Putamen (tissue), 1 donor: ENCODE data around the gene SDHAF1.

ENCODE experiments used
- DNase-seq: peaks from one replicate; pipeline ENCODE4 v3.0.0-alpha.2; 2016; ENCODE audit warnings: low spot score

The SDHAF1 gene

DNA sequence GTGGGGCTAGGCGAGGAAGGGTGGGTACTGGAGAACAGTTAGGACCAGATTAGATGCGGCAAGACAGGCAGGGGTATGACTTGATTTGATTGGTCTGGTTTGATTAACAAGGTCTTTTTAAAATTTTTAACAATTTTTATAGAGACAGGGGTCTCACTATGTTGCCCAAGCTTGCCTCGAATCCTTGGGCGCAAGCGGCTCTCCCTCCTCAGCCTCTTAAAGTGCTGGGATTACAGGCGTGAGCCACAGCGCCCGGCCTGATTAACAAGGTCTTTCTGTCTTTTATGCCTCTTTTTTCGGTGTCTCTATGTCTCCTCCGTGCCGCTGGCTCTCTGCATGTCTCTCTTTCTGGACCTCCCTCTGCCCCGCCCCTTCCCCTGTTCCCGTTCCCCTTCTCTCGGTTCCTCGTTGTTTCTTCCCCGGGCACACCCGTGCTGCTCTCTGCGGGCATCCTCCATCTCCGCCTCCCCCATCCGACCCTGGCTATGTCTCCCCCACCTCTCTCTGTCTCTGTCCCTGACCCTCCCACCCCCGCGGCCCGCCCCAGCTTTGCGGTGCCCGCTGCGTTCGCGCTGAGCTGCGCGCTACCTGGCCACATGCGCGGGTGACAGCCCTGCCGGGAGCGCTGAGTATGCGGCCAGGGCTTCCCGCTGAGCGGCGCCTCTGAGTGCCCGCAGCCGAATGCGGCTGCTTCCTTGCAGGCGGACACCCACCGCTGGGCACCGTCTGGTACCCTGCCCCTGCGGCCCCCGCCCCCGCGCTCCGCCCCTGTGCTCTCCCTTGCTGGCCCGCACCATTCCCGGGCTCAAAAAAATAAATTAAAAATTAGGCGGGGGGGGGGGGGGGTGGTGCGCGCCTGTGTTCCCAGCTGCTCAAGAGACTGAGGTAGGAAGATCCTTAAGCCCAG is 8.1 kb upstream of the SDHAF1 start:
- no peak for DNase-seq

GRCh38 chr19:35987571-35987896 is 7.5 kb upstream of the SDHAF1 start:
- DNase-seq: no peak

DNA sequence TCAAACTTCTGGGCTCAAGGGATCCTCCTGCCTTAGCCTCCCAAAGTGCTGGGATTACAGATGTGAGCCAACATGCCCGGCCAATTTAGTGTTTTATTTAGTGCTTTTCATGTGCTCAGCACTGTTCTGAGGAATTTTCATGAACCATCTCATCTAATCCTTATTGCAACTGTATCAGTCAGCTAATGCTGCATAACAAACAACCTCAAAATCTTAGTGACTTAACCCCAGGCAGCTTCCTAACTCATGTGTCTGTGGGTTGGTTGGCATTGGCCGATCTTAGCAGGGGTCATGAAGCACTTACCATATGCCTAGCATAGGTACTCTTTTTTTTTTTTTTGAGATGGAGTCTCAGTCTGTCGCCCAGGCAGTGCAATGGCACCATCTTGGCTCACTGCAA is 6.2 kb upstream of the SDHAF1 start:
- no peak for DNase-seq

- no peak for DNase-seq
Observed at GRCh38 chr19:35990156-35990555, 4.8 kb upstream of the SDHAF1 start.

- no peak for DNase-seq
Observed at GRCh38 chr19:35990771-35991730, 3.9 kb upstream of the SDHAF1 start.

- no peak for DNase-seq
Observed at GRCh38 chr19:35991731-35992450, 3.1 kb upstream of the SDHAF1 start.

DNA sequence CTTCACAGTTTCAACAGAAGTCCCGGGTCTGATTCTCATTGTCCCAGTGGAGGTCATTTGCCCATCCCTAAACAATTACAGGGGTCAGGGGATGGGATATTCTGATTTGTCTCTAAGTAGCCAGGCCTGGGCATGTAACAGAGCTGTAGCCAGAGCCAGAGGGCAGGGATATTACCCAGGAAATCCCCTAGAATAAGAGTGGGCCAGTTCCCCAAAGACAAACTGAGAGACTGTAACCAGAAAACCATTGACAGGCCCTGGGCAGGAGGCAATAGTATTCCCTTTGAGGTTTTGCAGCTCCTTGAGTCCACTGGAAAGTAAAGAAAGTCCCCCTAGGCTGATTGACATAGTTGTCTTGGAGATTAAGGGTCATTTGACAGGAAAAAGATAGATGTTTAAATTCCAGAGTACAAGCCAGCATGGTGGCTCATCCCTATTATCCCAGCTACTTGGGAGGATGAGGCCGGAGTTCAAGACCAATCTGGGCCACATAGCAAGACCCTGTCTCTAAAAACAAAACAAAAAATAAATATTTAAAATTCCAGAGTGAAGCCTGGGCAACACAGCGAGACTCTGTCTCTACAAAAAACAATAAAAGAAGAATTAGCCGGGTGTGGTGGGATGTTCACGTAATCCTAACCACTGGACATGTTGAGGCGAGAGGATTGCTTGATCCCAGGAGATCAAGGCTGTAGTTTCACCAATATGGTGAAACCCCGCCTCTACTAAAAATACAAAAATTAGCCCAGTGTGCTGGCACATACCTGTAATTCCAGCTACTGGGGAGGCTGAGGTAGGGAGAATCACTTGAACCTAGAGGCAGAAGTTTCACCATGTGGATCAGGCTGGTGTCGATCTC is 1.9 kb upstream of the SDHAF1 start:
- no peak for DNase-seq

DNA sequence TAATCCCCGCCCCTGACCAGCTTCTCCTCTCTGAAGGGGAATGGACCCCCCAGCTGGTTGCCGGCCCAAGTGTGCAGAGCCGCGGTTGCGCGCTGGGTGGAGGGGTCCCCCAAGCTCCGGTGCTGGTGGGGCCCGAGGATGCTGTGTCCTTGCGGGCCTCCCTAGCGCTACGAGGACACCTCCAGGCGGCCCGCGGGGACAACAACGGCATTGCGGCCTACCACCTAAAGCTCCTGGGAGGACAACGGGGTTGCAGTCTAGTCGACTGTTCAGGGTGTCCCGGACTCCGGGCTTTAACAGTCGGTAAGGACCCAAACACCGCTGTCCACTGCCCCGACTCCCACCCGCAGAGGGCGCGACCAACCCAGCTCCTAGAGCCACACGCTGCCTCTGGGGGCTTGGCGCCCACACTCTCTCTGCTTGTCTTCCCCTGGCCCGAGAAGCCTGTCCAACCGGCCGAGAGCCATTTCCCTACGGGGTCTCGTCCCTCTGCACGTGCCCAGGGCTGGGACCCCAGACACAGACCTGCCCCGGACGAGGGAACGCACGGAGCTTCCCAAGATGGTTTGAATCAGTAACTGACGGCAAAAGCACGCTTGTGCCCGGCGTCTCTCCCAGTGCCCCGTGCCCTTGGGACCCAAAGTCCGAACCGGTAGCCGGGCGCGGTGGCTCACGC is 927 bp upstream of the SDHAF1 start:
- no peak for DNase-seq

DNA sequence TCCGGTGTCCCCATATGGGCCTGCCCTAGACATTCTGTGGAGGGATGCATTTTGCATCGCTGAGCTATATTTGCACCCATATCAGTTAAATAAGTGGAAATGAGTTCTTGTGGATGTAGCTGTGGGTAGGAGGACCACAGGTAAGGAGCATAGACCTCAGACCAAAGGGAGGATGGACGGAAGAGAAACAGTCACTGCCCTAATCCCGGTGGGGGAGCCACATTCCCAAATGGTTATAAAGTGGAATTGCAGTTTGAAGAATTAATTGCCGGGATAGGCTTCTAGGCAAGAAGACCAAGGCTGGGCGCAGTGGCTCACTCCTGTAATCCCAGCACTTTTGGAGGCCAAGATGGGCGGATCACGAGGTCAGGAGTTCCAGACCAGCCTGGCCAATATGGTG is 1.8 kb downstream of the SDHAF1 start:
- DNase-seq: no peak

DNA sequence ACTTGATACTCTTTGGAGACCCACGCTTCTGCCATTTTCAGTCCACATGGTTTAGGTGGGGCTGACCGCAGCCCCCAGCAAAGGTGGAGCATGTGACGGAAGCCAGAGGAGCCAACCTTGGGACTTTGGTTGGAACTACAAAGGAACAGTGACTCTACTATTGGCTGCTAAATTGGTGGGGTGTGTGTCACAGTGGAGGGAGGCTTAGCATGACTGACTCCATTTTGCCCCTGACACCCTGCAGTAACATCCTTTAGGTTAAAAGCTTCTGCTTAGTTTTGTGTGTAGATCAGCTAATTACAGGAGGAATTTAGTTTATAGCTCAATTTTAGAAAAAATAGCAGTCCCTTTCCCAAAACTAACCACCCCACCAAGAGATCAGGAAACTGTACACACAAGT is 6.6 kb downstream of the SDHAF1 start:
- DNase-seq: no peak

- DNase-seq: no peak
Observed at GRCh38 chr19:36003284-36003683, 8.3 kb downstream of the SDHAF1 start.

DNA sequence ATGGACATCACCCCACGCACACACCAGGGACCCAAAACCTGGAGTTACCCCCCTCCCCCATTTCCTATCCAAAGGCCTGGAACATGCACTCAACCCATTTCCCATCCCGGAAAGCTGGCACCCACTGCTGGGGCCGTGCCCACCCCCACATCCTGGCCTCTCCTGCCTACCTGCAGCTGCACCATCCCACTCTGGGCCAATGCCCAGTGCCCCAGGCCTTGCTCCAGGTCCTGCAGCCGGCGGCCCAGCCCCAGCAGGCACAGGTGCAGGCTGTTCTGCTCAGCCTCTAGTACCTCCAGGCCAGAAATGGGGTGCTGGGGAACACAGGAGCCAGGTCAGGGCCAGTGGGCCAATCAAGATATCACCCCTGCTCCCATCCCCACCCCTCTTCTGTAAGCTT is 12.0 kb downstream of the SDHAF1 start:
- DNase-seq: no peak

DNA sequence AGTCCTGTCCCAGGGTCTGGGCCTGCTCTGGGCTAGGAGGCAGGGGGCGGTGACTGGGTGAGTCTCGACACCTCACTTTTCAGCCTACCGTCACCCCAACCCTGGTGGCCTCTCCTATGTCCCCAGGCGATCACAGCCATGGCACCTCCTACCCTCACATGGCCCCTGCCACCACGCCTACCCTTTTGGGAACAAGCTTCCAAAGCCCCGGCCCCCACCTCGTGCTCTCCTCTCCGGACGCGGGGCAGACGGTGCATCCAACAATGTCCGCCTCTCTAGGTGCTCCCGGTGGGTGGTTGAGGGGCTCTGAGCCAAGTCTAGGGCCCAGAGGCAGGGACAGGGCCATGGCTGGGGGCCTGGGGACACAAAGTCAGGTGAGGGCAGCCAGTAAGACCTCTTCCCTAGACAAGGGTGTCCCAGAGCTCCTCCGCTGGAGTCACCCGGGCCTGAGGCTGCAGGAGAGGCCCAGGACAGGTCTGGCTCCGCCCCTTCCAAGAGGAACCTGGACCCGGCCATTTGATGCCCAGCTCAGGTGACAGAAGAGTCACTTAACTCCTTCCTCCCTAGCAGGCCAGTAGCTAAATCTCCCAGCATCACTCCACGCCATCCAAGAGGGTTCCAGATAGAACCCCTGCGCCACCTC is 13.5 kb downstream of the SDHAF1 start, which contains the start of gene SYNE4:
SYNE4 (minus strand) TSS at position 478 of the 643 bp plus-strand sequence; CDS start at position 346, 132 bp downstream.
- DNase-seq: no peak

- DNase-seq: no peak
Observed at GRCh38 chr19:36009220-36009619, 14.2 kb downstream of the SDHAF1 start.

GRCh38 chr19:36009633-36010379 is 14.8 kb downstream of the SDHAF1 start:
- DNase-seq: no peak

GRCh38 chr19:36010402-36010801 is 15.4 kb downstream of the SDHAF1 start:
- DNase-seq: no peak

GRCh38 chr19:36013280-36014011 is 18.5 kb downstream of the SDHAF1 start:
- no peak for DNase-seq

DNA sequence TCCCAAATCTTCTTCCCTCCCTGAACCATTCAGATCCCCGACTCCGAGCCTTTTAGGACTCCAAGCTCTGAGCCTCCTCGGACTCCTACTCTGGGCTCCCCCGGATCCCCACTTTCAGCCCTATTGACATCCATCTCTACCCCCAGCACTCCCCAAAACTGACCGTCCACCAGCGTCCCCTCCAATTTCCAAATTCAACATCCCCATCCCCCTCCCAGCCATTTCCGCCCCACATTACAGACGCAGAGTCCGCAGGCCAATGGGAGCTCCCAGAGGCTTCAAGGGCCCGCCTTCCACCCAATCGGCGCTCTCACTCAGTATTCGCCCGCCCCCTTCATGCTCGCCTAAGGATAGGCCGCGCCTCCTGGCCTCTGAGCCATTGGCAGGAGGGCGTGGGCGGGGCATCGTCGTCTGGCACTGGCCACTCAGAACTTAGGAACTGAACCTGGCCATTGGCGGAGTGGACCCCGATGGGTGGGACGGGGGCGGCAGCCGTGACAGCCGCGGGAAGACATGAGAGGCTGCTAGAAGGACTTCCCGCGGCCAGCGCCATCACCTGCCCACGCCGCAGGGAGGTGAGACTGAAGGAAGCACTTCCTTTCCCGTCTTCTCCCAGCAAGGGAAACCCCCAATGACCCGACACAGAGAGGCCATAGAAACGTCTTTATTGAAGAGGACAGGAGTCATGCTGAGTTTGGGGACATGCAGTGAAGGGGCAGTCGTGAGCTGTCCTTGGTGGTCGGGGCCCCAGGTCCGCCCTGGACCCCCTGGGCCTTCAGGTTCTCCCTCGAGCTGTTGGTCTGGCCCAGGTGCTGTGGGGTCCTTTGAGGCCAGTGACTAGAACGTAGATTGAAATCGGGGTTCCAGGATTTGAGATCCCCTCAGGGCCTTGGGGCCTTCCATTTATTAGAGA is 19.3 kb downstream of the SDHAF1 start, which contains the start of gene ALKBH6:
ALKBH6 (minus strand) TSS at position 202 of the 913 bp plus-strand sequence. CDS start 816 bp downstream, outside the sequence.
- peak; percentile 99 for DNase-seq
